ENCODE results near the gene MTHFD2.

The MTHFD2 gene

DNA sequence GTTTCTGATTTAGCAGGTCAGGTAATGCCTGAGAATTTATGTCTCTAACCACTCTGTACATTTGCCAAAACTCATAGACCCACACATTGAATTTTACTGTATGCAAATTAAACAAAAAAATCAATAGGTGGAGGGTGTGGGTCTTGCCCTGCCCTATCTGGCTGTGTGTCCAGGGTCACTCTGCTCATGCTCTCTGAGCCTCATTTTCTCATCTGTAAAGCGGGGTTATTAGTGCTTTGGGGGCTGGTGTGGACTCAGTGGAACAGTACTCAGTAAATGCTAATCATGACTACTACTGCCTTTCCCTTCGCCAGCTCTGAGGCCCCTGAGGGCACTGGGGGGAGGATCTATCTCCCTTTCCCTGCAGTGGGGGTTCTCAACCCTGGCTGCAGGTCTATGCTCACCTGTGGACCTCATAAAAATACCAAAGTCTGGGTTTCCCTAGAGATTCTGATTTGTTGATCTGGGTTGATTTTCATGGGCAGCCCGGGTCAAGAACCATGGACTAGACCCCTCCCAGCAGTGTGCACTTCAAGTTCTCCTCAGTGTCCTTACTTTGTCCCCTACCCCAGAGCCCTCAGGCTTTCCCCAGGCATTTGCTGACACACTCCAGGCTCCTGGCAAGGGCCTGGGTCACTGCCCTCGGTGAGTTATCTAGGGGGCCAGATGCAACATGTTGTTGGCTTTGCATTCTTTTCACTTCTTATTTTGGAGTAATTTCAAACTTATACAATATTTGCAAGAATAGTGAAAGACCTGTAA is 27.5 kb downstream of the MTHFD2 start:
- Histone ChIP-seq H3K4me1 (ENCODE audit: insufficient read depth, low read length, severe bottlenecking) (no peaks in the 10 kb centered on the region), H4K20me1 (ENCODE audit: insufficient read depth, low read length) (no peaks in the 10 kb centered on the region), H3K9me3 (ENCODE audit: low read length) (no peaks in the 10 kb centered on the region), H3K79me2 (ENCODE audit: insufficient read depth, low read length) (no peaks in the 10 kb centered on the region), H3K36me3 (ENCODE audit: insufficient read depth, low read length) (no peaks in the 10 kb centered on the region), H3K9ac (ENCODE audit: low read length) (no peak overlapping the region), H2AFZ (ENCODE audit: low read length) (no peak overlapping the region), H3K27ac (ENCODE audit: low read depth, low read length, poor library complexity, severe bottlenecking) (no peak overlapping the region), H3K4me3 (ENCODE audit: low read depth, low read length, poor library complexity, severe bottlenecking) (no peak overlapping the region), H3K27me3 (ENCODE audit: insufficient read depth, low read length) (peaks cover 4% of the 10 kb centered on the region; the same call in 1 of the 2 replicates), H3K4me2 (ENCODE audit: low read length) (no peak overlapping the region), H3K9me2 (ENCODE audit: low read depth, low read length) (no peaks in the 10 kb centered on the region), H3F3A (ENCODE audit: insufficient read depth, low read length) (no peaks in the 10 kb centered on the region)
- TF ChIP-seq EZH2 (IDR thresholded peaks at IDR 0.05; ENCODE audit: borderline replicate concordance, low read length): no peak
- TF ChIP-seq, protein P1, sequence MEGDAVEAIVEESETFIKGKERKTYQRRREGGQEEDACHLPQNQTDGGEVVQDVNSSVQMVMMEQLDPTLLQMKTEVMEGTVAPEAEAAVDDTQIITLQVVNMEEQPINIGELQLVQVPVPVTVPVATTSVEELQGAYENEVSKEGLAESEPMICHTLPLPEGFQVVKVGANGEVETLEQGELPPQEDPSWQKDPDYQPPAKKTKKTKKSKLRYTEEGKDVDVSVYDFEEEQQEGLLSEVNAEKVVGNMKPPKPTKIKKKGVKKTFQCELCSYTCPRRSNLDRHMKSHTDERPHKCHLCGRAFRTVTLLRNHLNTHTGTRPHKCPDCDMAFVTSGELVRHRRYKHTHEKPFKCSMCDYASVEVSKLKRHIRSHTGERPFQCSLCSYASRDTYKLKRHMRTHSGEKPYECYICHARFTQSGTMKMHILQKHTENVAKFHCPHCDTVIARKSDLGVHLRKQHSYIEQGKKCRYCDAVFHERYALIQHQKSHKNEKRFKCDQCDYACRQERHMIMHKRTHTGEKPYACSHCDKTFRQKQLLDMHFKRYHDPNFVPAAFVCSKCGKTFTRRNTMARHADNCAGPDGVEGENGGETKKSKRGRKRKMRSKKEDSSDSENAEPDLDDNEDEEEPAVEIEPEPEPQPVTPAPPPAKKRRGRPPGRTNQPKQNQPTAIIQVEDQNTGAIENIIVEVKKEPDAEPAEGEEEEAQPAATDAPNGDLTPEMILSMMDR (IDR thresholded peaks at IDR 0.05; ENCODE audit: low read length): no peak

DNA sequence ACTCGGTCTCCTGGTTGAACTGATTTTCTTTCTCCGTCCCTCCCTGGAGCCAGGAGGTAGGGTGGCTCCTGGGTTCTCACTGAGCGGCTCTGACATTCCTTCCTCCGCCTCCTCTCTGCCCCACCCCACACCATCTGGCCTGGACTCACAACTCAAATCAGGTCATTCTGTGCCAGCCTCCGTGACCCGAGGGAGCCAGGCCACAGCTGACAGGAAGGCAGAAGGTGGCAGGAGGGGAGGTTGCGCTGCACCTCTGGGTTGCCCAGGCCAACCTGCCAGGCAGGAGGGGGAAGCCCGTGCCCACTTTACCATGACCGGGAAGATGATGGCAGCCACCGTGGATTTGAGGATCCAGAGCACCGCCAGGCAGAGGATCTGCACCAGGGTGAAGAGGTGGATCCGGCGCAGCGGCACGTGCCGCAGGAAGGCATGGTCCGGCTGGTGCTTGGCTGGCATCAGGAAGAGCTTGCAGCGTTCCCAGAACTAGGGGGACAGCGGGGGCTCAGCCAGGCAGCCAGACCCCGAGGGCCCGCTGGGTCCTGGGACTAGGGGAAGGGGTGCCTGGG is 28.3 kb downstream of the MTHFD2 start:
- TF ChIP-seq, protein P1 (IDR thresholded peaks at IDR 0.05; ENCODE audit: low read length): no peak
- TF ChIP-seq EZH2 (IDR thresholded peaks at IDR 0.05; ENCODE audit: borderline replicate concordance, low read length): no peak
- no peaks in the 10 kb centered on the region for H3K36me3 ChIP-seq (ENCODE audit: insufficient read depth, low read length)
- no peaks in the 10 kb centered on the region for H3F3A ChIP-seq (ENCODE audit: insufficient read depth, low read length)
- peaks cover 12% of the 10 kb centered on the region; the same call in 1 of the 2 replicates for H3K27me3 ChIP-seq (ENCODE audit: insufficient read depth, low read length)
- no peak overlapping the region for H3K4me3 ChIP-seq (ENCODE audit: low read depth, low read length, poor library complexity, severe bottlenecking)
- H3K4me2 ChIP-seq (ENCODE audit: low read length): no peak overlapping the region
- no peaks in the 10 kb centered on the region for H3K79me2 ChIP-seq (ENCODE audit: insufficient read depth, low read length)
- no peaks in the 10 kb centered on the region for H4K20me1 ChIP-seq (ENCODE audit: insufficient read depth, low read length)
- no peaks in the 10 kb centered on the region for H3K9me3 ChIP-seq (ENCODE audit: low read length)
- H3K9ac ChIP-seq (ENCODE audit: low read length): no peak overlapping the region
- no peaks in the 10 kb centered on the region for H3K9me2 ChIP-seq (ENCODE audit: low read depth, low read length)
- H3K4me1 ChIP-seq (ENCODE audit: insufficient read depth, low read length, severe bottlenecking): no peaks in the 10 kb centered on the region
- H3K27ac ChIP-seq (ENCODE audit: low read depth, low read length, poor library complexity, severe bottlenecking): no peak overlapping the region
- no peak overlapping the region for H2AFZ ChIP-seq (ENCODE audit: low read length)

GRCh38 chr2:74227646-74228045 is 29.2 kb downstream of the MTHFD2 start:
- Histone ChIP-seq H3K36me3 (ENCODE audit: insufficient read depth, low read length) (no peaks in the 10 kb centered on the region), H3K27ac (ENCODE audit: low read depth, low read length, poor library complexity, severe bottlenecking) (no peak overlapping the region), H3F3A (ENCODE audit: insufficient read depth, low read length) (no peaks in the 10 kb centered on the region), H3K9ac (ENCODE audit: low read length) (no peak overlapping the region), H3K4me2 (ENCODE audit: low read length) (no peak overlapping the region), H3K9me2 (ENCODE audit: low read depth, low read length) (no peaks in the 10 kb centered on the region), H3K4me3 (ENCODE audit: low read depth, low read length, poor library complexity, severe bottlenecking) (no peak overlapping the region), H3K27me3 (ENCODE audit: insufficient read depth, low read length) (peaks cover 12% of the 10 kb centered on the region; the same call in 1 of the 2 replicates), H4K20me1 (ENCODE audit: insufficient read depth, low read length) (no peaks in the 10 kb centered on the region), H3K79me2 (ENCODE audit: insufficient read depth, low read length) (no peaks in the 10 kb centered on the region), H2AFZ (ENCODE audit: low read length) (no peak overlapping the region), H3K9me3 (ENCODE audit: low read length) (no peaks in the 10 kb centered on the region), H3K4me1 (ENCODE audit: insufficient read depth, low read length, severe bottlenecking) (no peaks in the 10 kb centered on the region)
- TF ChIP-seq EZH2 (IDR thresholded peaks at IDR 0.05; ENCODE audit: borderline replicate concordance, low read length): no peak
- TF ChIP-seq, protein P1 (IDR thresholded peaks at IDR 0.05; ENCODE audit: low read length): no peak
